Skin epidermis (tissue), 12 donors: ENCODE results near the gene C9orf43.
A peak's percentile ranks its signal among the peaks of the same experiment; 100 is the strongest.
"Not testable (repeated sequence)": the region's sequence is repeated elsewhere in the genome, so short reads cannot be mapped to it uniquely, and the experiment has no call there.

Experiments
- H3K27ac ChIP-seq, 21 experiments: fragments of 200-600 bp; sonication (generic) in 11 of 21; one replicate each; pipeline ENCODE4 v1.5.0; 2020; ENCODE audit warnings: mild to moderate bottlenecking in 3 of 21, inconsistent platforms in 2 of 21, moderate library complexity in 2 of 21
- H3K4me3 ChIP-seq, 7 experiments: fragments of 200-600 bp; sonication (generic) in 2 of 7; one replicate each; pipeline ENCODE4 v1.5.0; 2020; ENCODE audit warnings: inconsistent platforms in 2 of 7, mild to moderate bottlenecking in 2 of 7, moderate library complexity in 1 of 7

Gene C9orf43

DNA sequence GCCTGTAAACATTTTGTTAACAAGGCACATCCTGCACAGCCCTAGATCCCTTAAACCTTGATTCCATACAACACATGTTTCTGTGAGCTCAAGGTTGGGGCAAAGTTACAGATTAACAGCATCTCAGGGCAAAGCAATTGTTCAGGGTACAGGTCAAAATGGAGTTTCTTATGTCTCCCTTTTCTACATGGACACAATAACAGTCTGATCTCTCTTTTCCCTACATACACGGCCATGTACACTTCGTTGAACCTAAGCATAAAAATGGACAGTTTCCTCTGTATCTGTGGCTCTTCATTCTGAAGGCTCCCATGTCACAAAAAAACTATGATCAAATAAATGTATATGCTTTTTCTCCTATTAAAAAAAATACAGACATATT, 30.7 kb upstream of the C9orf43 start:
- not testable (repeated sequence) for H3K4me3 ChIP-seq
- H3K27ac ChIP-seq = peak overlapping the region in 1 of 21 experiments; percentile 17

DNA sequence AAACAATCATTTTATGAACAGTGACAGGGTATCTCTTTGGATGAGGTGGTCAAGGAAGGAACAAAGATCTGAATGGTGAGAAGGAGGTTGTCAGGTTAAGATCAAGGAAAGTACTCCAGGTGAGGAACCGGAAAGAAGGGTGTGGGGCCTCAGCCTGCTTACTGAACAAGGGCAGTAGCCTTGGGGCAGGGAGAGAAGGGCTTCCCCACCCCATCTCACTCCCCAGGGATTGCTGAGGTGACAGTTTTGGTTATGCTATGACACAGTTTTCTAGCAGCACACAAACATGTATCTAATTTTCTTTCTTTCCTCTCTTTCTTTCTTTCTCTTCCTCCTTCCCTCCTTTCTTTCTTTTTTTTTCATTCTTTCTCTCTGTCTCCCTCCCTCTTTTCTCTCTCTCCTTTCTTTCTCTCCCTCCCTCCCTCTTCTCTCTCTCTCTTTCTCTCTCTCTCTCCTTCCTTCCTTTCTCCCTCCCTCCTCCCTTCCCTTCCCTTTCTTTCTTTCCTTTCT, 29.6 kb upstream of the C9orf43 start:
- Histone ChIP-seq H3K4me3 (no peak overlapping the region), H3K27ac (peak overlapping the region in 12 of 21 experiments; percentile 4 to 74 (median 61))

DNA sequence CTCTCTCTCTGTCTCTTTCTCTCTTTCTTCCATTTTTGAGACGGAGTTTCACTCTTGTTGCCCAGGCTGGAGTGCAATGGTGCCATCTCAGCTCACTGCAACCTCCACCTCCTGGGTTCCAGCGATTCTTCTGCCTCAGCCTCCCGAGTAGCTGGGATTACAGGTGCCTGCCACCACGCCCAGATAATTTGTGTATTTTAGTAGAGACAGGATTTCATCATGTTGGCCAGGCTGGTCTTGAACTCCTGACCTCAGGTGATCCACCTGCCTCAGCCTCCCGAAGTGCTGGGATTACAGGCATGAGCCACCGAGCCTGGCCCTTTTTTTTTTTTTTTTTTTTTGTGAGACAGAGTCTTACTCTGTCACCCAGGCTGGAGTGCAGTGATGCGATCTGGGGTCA, 29.1 kb upstream of the C9orf43 start:
- H3K4me3 ChIP-seq = not testable (repeated sequence)
- H3K27ac ChIP-seq = peak overlapping the region in 16 of 21 experiments; percentile 1 to 74 (median 54)

DNA sequence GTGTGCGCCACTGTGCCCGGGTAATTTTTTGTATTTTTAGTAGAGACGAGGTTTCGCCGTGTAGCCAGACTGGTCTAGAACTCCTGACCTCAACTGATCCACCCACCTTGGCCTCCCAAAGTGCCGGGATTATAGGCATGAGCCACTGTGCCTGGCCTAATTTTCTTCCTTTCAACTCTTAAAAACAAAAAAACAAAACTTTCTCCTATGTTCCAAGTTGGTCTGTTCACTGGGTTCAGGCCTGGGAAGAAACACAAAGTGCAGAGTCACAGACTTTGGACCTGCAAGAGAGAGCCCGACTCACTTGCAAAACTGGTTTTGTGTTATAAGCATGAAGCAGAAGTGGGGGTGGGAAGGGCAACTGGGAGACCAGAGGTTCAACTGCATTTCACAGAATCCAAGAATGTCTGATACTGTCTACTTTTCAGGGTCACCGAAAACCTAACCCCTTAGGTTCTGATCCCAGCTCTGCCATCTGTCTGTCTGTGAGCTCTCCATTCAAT, 28.6 kb upstream of the C9orf43 start:
- Histone ChIP-seq H3K4me3 (no peak overlapping the region), H3K27ac (peak overlapping the region in 17 of 21 experiments; percentile 1 to 74 (median 53))

DNA sequence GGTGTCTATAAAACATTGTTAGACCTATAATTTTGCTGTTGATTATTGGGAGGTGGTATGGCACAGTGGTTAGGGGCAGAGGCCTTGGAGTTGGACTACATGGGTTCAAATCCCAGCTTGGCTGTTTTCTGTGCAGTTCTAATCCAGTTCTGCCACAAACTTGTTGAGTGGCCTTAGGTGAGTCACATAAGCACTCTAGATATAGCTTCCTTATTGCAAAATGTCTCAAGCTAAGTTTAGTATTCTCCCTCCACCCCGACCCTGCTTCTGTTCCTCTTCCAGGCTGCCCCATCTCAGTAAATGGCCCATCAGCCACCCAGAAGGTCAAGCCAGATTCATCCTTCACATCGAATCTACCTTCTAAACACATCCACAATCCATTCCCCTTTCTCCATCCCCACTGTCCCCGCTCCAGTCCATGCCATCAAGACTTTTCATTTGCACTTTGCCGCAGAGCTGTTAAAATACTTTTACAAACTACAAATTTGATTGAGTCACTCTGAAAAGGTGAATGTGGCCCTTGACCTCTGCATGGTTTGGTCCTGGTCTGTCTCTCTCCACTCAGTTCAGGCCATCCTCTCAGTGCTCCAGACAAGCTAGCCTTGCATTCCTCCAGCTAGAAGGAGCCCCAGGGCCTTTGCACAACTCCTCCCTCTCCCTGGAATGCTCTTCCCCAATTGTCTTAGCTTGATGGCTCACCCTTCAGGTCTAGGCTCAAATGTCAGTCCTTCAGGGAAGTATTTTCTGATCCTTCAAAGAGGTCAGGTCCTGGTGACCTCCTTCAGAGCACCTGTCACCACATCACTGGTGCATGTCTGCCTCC, 23.8 kb upstream of the C9orf43 start:
- Histone ChIP-seq H3K4me3 (no peak overlapping the region), H3K27ac (no peak overlapping the region)

DNA sequence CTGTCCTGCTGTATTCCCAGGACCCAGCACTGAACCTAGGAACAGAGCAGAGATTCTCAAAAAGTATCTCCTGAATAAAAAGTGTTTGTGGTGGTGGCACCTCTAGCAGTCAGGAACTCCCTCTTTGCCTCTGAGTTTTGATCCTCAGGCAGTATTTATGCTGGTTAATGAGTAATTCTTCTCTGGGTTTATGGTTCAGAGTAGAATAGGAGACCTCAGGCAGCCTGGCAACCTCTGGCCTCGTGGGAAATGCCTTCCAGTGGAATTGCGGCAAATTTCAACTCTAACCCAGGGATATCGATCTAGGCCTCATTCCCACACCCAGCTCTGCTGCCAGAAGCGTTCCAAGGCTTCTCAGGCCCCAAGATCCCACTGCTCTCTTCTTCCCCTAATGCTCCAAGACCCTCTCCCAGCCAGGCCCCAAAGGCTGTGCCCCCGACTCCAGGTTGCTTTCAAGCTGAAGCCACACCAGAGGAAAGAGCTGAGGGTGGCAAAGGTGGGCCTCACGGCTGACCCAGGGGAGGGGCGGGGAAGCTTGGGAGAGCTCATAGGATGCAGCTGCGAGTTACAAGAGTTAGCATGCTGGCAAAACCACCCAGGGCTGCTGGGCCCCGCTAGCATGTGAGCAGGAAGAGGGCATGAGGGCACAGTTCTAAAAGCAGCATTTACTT, 22.9 kb upstream of the C9orf43 start:
- Histone ChIP-seq H3K27ac (peak overlapping the region in 1 of 21 experiments; percentile 9), H3K4me3 (no peak overlapping the region)

DNA sequence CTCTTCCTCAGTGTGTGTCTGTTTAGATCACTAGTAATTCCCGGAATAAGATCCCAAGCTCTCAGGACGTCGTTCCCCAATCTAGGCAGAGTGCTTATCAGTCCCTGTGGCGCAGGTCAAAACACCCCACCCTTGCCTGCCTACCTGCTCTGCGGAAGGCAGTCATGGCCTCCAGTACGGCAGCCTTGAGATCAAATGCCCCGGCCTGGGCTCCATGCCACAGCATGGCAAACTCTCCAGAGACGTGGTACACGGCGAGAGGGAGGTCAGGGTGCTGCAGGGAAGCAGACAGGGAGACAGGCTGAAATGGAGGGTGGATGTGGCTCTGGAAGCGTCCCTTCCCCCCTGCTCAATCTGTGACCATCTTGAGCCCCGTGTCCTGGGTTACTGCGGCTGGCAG, 21.7 kb upstream of the C9orf43 start:
- H3K27ac ChIP-seq = no peak overlapping the region

DNA sequence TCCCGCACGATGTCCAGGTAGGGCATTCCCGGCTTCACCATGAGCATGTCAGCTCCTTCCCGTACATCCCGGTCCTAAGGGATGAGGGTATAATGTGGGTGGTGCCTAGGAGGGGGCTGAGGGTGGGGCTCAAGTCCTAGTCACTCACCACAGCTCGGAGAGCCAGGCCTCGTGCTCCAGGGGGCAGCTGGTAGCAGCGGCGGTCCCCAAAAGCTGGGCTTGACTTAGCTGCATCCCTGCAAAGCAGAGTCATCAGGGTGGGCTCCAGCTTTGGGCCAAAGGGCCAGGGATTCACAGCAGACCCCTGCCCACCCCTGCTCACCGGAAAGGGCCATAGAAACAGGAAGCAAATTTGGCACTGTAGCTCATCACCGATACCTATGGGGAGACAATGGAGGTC, 21.1 kb upstream of the C9orf43 start:
- Histone ChIP-seq H3K4me3 (no peak overlapping the region), H3K27ac (no peak overlapping the region)

More for the DNA sequence above, 21.7 kb upstream of the C9orf43 start:
- no peak overlapping the region for H3K4me3 ChIP-seq

DNA sequence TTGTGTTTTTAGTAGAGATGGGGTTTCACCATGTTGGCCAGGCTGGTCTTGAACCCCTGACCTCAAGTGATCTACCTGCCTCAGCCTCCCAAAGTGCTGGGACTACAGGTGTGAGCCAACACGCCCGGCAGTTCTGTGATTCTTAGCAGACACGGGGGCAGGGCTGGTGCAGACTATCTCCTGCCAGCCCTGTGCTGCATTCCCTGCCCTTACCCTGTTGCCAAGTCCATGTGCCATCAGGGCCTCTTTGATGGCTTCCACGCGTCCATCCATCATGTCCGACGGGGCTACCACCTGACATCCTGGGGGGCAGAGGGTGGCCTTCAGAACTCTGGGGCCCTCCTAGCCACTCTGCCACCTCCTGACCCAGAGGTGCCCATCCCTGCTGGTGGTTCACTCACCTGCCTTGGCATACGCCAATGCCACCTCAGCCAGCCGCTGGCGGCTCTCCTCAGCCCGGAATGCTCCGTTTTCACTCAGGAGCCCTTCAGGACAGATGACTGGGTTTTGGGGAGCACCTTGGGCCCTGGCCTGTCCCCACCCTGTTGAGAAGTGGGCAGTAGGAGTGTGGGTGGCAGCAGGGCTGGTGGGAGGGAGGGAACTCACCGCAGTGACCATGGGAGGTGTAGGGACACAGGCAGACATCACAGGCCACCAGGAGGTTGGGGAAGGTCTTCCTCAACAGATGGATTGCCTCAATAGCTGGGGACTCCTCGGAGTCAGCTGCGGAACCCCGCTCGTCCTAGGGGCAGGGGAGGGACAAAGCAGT, 20.2 kb upstream of the C9orf43 start:
- Histone ChIP-seq H3K4me3 (no peak overlapping the region), H3K27ac (no peak overlapping the region)

DNA sequence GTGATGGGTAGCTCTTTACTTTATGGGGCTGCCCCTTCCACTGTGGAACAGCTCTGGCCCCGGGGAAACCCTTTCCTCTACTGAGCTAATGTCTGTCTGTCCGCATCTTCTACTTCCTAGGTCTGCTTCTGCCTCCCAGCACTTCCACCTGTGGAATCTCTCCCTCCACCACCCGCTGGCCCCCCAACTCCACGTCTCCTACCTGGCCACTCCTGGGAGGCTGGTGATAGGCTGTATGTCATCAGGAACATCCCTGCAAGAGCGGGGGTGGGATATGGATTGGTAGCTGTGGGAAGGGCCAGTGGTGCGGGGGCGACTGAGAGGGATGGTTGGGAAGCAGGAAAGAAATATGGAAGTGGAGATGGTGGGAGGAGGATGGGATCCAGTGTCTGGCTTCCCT, 18.6 kb upstream of the C9orf43 start:
- H3K27ac ChIP-seq = no peak overlapping the region
- no peak overlapping the region for H3K4me3 ChIP-seq

DNA sequence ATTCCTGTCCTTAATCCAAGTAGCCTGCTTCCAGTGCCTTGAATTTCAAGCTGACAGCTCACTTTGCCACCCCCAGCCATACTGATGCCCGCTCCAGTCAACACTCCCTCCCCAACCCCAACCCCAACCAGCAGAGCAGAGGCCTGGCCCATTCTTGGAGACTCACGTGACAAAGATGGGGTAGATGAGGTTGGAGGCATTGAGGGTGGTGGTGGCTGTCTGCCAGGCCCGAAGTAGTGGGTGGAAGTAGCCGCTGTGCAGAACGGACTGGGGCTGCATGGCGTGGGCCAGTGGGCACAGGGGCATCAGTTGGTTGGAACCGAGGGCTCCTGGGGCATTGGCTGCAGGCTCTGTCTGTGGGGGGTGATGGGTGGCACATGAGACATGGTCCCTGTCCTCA, 17.3 kb upstream of the C9orf43 start:
- H3K4me3 ChIP-seq = no peak overlapping the region
- H3K27ac ChIP-seq = no peak overlapping the region

DNA sequence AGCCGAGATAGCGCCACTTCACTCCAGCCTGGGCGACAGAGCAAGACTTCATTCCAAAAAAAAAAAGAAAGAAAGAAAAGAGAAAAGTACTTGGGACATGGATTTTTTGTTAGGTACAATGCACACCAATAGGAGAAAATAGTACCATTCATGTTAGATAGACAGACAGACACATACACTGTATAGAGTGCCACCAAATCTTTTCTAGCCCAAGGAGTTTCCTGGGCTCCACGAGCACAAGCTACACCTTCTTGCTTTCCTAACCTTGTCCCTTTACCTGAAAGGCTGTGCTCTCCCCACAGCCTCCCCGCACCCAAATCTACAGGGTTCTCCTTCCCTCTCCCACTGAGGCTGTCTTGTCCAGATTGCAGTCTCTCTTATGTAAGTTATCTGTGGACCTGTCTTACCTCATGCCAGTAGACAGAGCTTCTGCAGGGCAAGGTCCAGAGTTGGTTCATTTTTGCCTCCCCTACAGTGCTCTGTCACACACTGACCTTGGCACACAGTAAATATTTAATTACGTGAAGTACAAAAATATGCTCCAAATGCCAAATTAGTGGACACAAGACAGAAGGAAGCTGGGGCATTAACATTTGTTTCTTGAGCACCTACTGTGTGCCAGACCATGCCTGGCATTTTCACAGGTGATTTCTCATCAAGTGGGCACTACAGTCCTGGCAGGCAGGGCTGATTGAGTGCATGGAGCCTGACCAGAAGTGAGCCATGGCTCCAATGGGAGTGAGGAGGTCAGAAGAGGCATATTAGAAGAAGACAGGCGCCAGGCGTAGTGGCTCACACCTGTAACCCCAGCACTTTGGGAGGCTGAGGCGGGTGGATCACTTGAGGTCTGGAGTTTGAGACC, 15.3 kb upstream of the C9orf43 start:
- no peak overlapping the region for H3K27ac ChIP-seq
- no peak overlapping the region for H3K4me3 ChIP-seq

DNA sequence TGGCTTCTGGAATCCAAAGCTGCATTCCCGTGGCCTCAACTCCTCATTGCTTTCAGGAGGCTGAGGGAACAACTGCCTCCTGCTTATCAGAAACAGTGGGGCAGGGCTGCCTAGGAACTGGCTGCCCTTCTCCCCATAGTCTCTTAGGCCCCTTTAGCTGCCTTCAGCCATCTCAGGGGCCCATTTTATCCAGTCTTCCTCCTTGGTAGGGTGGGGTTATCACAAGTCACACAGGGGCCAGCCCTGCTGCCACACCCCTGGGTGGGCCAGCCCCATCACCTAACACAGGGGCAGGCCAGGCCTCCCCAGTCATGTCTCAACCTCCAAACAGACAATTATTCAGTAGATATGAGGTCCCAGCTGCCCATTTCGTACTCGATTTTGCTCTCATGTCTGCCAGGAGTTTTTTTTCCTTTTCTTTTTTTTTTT, 13.3 kb upstream of the C9orf43 start:
- no peak overlapping the region for H3K27ac ChIP-seq
- no peak overlapping the region for H3K4me3 ChIP-seq

DNA sequence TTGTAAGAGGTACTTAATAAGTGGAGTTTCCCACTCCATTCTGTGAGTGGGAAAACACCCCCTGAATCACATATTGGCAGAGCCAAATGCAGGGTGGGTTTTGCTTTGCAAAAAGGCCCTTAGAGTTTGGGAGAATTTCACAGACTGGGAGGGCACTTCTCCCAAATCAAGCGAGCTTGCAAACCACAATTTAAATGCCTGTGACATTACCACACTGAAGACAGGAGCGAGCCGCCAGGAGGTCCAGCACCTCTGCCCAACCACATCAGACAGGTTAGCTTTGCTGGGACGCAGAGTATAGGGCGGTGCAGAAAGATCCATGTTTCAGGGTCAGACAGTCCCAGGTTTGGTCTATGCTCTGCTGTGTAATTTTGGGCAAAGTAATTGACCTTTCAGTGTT, 11.8 kb upstream of the C9orf43 start:
- Histone ChIP-seq H3K4me3 (no peak overlapping the region), H3K27ac (no peak overlapping the region)

DNA sequence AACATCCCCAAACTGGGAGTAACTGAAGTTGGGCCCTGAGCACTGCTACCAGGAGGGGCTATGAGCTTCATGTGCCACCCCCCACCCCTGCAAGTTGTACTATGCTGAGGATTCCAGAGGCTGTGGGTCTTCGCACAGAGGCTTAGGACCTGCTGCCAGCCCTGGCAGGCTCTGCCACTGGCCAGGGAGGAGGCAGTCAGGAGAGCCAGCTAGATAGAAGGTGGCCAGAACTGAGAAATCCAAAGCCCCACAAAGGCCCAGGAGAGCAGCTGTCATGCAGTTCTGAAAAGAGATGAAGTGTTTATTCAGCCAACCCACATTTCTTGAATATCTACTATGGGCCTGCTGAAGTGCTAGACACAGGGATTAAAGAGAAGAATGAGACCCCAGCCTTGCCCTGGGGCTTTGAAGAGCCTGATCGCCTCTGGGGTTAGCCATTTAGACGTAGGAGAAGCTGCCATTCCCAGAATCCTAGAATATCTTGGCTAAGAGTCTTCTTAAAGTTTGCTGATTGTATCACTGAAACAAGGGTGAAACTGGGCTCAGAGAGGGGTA, 10.8 kb upstream of the C9orf43 start:
- Histone ChIP-seq H3K27ac (peak overlapping the region in 3 of 21 experiments; percentile 22 to 80 (median 41)), H3K4me3 (peak overlapping the region in 1 of 7 experiments; percentile 55)

DNA sequence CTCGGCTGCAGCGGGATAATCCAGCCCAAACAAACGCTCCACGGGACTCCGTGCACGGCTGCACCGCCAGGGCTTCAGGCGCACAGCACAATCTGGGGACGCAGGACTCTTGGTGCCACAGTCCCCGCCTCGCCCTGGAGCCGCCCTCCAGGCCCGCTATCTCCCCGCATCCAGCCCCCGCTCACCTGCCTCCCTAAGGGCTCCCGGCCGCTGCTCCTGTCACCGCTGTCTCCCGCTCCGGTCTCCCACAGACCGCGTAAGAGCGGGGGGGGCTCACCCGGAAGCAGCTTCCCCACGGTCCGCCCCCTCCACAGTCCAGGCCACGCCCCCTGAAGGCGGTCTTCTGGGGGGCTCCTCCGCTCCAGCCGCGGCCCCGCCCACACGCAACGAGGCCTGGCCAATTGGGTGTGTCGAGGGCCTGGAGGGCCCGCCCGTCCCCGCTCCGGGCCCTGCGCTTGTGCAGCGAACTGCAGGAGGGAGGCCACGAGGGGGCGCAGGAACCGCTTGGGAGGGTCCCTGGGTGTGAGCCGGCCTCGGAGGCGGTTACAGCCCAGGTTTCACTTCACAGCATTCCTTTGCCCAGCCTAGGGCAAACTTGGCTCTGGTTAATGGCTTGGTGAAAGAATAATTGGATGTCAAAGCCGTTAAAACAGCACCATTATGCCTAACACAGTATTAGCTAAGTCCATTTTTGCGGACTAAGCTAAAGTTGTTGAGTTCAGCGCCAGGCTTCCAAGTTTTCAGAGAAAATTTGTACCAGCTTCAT, 9.3 kb upstream of the C9orf43 start, which contains the start of gene ALAD:
Gene ALAD (minus strand): TSS at position 258 of the 766 bp plus-strand sequence. CDS start 7,725 bp downstream, outside the sequence.
- Histone ChIP-seq H3K27ac (peak within 1 kb of the TSS in 20 of 21 experiments; percentile 47 to 86 (median 72)), H3K4me3 (peak within 1 kb of the TSS; percentile 55 to 89 (median 78))

DNA sequence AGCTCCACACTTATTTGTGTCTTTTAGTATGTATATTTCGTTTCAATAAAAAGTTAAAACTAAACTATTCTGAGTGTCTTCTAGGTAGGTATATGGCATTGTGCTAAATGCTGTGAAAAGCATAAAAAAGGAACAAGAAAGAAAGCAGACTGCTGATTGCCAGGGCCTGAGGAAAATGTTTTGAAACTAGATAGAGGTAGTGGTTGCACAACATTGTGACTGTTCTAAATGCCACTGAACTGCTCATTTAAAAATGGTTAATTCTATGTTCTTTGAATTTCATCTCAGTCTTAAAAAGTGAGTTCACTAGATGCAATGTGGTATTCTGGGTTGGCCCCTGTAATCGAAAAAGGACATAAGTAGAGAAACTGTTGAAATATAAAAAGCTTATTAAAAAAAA, 6.9 kb upstream of the C9orf43 start:
- Histone ChIP-seq H3K4me3 (no peak overlapping the region), H3K27ac (no peak overlapping the region)

DNA sequence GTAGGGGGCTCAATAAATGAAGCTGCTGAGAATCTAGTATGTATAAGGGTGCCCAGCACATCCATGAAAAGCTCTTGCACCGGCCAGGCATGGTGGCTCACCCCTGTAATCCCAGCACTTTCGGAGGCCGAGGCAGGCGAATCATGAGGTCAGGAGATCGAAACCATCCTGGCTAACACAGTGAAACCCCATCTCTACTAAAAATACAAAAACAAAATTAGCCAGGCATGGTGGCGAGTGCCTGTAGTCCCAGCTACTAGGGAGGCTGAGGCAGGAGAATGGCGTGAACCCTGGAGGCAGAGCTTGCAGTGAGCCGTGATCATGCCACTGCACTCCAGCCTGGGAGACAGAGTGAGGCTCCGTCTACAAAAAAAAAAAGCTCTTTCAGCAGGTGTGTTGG, 4.2 kb upstream of the C9orf43 start:
- not testable (repeated sequence) for H3K4me3 ChIP-seq
- H3K27ac ChIP-seq = peak overlapping the region in 6 of 21 experiments; percentile 11 to 54 (median 36)
